Measurements from ENCODE around the gene LPAR1.

LPAR1 gene

DNA sequence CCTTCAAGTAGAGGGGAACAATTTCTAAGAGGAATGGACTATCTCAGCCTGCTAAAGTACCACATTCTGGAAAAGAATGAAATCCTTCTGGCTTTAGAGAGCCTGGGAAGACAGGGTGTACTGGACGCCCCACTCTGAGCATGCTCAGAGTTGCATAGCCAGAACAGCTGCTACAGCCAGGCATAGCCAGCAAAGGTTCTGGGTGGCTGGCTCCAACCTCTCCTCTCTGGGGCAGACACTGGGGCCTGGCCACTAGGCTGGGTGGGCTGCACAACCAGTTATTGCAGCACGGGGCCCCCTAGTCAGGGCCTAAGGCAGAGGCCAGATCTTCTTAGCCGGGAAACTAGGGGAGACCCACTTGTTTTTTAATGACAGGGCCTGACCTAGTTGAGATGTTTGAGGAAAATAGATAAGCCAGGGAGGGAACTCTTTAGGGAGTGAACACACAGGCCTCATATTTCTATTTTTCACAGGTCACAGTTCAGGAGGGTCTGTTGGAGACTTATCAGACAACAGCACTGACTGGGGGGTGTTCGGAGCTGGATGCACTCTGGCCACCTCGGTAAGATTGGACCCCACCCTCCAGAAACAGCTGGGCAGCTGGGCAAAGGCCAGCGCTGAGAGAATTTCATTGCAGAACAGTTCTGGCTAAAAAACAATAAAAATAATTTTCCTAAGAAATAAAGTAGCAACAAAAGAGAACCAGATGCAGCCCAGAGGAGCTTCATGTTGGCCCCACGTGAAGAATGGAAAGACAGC, 142.9 kb downstream of the LPAR1 start:
- H3K4me3 ChIP-seq (ENCODE audit: low read depth, low read length): no peak overlapping the region
- TF ChIP-seq, protein P1, sequence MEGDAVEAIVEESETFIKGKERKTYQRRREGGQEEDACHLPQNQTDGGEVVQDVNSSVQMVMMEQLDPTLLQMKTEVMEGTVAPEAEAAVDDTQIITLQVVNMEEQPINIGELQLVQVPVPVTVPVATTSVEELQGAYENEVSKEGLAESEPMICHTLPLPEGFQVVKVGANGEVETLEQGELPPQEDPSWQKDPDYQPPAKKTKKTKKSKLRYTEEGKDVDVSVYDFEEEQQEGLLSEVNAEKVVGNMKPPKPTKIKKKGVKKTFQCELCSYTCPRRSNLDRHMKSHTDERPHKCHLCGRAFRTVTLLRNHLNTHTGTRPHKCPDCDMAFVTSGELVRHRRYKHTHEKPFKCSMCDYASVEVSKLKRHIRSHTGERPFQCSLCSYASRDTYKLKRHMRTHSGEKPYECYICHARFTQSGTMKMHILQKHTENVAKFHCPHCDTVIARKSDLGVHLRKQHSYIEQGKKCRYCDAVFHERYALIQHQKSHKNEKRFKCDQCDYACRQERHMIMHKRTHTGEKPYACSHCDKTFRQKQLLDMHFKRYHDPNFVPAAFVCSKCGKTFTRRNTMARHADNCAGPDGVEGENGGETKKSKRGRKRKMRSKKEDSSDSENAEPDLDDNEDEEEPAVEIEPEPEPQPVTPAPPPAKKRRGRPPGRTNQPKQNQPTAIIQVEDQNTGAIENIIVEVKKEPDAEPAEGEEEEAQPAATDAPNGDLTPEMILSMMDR (IDR thresholded peaks at IDR 0.05; ENCODE audit: low read depth, low read length): no peak

DNA sequence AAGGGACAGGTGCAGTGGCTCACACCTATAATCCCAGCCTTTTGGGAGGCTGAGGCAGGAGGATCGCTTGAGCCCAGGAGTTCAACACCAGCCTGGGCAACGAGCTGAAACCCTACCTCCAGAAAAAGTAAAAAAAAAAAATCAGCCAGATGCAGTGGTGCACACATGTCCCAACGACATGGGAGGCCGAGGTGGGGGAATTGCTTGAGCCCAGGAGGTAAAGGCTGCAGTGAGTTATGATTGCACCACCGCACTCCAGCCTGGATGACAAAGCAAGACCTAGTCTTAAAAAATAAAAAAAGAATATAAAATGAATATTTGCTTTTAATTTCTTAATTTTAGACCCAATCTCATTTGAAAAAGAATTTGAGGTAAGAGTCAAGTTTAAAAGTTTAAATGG, 143.5 kb downstream of the LPAR1 start:
- H3K4me3 ChIP-seq (ENCODE audit: low read depth, low read length): no peak overlapping the region
- TF ChIP-seq, protein P1 (IDR thresholded peaks at IDR 0.05; ENCODE audit: low read depth, low read length): no peak

DNA sequence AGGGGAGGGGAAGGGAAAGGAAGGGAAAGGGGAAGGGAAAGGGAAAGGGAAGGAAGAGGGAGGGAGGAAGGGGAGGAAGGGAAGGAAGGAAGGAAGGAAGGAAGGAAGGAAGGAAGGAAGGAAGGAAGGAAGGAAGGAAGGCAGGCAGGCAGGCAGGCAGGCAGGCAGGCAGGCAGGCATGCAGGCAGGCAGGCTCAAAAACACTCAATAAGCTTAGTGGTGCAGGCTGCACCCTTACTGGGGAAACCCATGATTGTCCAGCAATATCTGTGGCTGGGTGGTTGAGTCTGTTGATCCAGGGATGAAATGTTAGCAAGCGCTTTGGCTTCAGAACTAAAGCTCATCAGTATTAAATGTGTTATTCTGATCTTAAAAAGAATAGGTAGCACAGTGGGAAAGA, 145.6 kb downstream of the LPAR1 start:
- TF ChIP-seq, protein P1 (IDR thresholded peaks at IDR 0.05; ENCODE audit: low read depth, low read length): no peak

DNA sequence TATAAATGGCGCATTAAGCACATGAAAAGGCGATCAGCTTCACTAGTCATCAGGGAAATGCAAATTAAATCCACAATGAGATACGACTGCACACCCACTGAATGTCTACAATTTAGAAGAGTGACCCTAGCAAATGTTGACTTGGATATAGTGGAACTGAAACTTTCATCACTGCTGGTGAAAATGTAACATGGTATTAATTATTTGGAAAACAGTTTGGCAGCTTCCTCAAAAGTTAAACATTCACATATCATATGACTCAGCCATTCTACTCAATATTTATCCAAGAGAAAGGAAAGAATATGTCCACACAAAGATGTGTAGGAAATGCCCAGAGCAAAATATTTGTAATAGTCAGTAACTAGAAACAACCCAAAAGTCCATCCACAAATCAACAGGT, 146.5 kb downstream of the LPAR1 start:
- H3K4me3 ChIP-seq (ENCODE audit: low read depth, low read length): no peak overlapping the region
- TF ChIP-seq, protein P1 (IDR thresholded peaks at IDR 0.05; ENCODE audit: low read depth, low read length): no peak

More for the DNA sequence above, 145.6 kb downstream of the LPAR1 start:
- H3K4me3 ChIP-seq (ENCODE audit: low read depth, low read length): no peak overlapping the region

DNA sequence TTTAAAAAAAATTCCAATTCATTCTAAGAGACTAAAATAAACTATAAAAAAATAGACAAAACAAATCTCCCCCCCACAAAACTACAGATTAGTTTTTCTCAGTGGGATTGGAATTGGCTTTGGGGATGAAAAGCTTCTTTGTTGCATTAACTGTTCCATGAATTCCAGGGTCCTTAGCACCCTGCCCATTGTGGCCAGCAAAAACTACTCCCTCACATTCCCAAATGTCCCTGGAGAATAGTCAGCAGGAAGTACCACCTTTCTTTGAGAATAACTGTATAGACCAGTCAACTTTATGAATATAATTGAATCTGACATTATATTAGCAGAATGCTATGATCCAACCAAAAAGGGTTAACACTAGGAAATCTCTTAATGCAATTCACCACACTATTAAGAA, 147.9 kb downstream of the LPAR1 start:
- TF ChIP-seq, protein P1 (IDR thresholded peaks at IDR 0.05; ENCODE audit: low read depth, low read length): no peak
- no peak overlapping the region for H3K4me3 ChIP-seq (ENCODE audit: low read depth, low read length)

DNA sequence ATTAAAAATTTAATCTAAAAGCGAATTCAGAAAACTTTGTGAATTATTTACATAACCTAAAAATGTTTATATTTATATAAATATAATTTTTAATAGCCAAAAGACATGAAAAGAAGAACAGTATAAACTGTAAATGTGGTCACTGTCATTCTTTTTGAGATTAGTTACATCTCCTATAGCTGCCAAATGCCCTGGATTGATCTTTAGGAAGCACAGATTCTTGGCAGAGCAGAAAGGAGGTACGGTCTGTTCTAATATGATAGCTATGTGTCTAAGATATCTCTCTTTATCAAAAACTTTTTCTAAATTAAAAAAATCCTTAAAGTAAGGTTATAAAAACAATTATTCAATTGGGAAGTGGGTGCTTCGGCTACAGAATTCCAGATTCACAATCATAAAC, 151.0 kb downstream of the LPAR1 start:
- TF ChIP-seq, protein P1 (IDR thresholded peaks at IDR 0.05; ENCODE audit: low read depth, low read length): no peak
- H3K4me3 ChIP-seq (ENCODE audit: low read depth, low read length): no peak overlapping the region

DNA sequence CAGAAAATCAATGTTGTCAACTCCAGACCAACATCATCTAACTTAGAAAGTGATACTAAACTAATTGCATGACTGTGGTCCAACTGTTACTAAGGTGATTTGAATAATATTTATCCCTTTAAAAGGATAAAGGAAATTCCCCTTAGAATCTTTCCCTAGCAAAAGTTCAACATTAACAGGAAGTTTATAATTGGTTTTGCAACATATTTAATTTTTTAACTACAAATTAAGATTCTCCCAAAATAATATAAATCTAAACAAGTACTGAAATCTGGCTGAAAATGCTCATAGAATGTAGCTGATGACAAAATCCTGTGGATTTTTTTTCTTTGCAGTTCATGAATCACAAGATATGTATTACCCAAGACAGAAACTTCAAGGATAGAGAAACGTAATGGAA, 151.4 kb downstream of the LPAR1 start:
- no peak overlapping the region for H3K4me3 ChIP-seq (ENCODE audit: low read depth, low read length)
- TF ChIP-seq, protein P1 (IDR thresholded peaks at IDR 0.05; ENCODE audit: low read depth, low read length): no peak

Measured in WI38 (cell line).